Activated CD4-positive, alpha-beta T cell treated with anti-CD3 and anti-CD28 coated beads, Interleukin-2, amount 50 U/mL, for 4 hours (primary cell): ENCODE results near the gene DEUP1.
"Not testable (repeated sequence)": the region's sequence is repeated elsewhere in the genome, so short reads cannot be mapped to it uniquely, and the experiment has no call there.

Experiments
- DNase-seq, 2 experiments: peaks; one replicate each; pipeline ENCODE4 v3.0.0-alpha.2; 2020

Gene DEUP1

GRCh38 chr11:93361435-93361834 is 30.9 kb downstream of the DEUP1 start:
- no peak for DNase-seq

DNA sequence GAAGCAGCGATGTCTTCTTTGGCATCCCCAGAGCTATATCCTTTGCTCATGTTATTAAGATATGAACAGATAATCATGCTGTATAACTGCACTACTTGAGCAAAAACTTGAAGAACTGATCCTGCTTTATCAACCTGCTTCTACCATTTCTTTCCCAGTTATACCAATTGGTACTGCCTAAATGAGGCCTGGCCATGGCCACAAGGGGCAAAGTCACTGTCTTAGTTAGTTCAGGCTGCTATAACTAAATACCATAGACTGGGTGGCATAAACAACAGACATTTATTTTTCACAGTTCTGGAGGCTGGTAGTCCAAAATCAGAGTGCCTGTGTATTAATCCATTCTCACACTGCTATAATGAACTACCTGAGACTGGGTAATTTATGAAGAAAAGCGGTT is 37.5 kb downstream of the DEUP1 start:
- no peak for DNase-seq

DNA sequence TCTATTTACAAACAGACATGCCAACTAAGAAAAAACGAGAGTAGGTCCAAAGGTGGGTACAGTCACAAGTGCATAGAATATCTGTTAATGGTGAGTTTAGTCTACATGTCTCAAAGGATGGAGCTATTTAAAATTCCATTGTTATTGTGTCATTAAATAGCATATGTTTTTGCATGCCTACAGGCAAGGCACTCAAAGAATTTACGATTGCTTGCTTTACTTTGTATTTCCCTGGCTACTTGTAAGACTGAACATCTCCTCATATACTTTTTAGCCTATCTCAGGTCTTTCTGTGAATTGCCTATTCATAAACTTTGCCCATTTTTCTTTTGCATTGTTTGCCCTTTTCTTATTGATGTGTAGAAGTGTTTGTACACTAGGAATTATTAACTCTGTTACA is 39.7 kb downstream of the DEUP1 start:
- DNase-seq: no peak

GRCh38 chr11:93389737-93390136 is 59.2 kb downstream of the DEUP1 start:
- no peak for DNase-seq

- no peak for DNase-seq
Observed at GRCh38 chr11:93392867-93393266, 62.3 kb downstream of the DEUP1 start.

- no peak for DNase-seq
Observed at GRCh38 chr11:93393386-93393785, 62.8 kb downstream of the DEUP1 start.

GRCh38 chr11:93394488-93394887 is 63.9 kb downstream of the DEUP1 start:
- DNase-seq: no peak

DNA sequence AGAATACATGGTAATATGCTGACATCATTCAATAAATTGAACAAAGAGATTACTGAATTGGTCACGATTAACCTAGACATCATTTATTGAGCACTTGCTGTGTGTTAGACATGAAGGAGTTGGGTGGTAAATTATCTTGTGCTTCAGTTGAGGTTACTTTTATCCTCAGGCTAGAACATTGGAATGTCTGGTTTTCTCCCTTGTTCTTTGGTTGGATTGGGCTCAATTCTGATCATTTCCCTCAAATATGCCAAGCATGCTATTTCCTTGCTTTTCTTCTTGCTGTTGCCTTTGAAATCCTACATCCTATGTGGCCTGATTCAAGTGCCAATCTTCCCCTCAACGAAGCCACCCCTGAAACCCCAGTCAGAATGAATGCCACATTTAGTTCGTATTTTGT is 65.8 kb downstream of the DEUP1 start:
- DNase-seq: no peak

GRCh38 chr11:93403930-93404329 is 73.4 kb downstream of the DEUP1 start:
- DNase-seq: no peak

GRCh38 chr11:93407777-93408401 is 77.3 kb downstream of the DEUP1 start:
- no peak for DNase-seq

GRCh38 chr11:93410441-93410840 is 79.9 kb downstream of the DEUP1 start:
- DNase-seq: no peak

GRCh38 chr11:93411705-93412104 is 81.2 kb downstream of the DEUP1 start:
- DNase-seq: no peak

DNA sequence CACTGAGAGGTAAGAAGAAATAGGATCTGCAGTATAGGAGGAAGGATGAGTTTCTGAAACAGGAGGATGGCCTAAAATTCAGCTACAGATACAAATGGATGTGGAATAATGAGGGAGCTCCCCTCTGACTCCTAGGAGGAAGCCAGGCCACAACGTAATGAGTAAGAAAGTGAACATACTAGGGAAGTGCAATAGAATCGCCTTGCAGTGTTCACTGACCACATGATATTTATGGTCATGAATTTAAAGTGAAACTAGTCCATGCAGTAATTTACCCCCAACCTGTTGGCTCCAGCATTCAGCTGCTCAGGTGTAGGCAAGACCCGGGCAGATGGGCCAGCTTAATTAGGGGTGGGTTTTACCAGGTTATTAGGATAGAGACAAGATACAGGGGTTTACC is 101.7 kb downstream of the DEUP1 start:
- DNase-seq: no peak

DNA sequence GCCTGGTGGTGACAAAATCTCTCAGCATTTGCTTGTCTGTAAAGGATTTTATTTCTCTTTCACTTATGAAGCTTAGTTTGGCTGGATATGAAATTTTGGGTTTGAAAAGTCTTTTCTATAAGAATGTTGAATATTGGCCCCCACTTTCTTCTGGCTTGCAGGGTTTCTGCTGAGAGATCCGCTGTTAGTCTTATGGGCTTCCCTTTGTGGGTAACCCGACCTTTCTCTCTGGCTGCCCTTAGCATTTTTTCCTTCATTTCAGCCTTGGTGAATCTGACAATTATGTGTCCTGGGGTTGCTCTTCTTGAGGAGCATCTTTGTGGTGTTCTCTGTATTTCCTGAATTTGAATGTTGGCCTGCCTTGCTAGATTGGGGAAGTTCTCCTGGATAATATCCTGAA is 112.7 kb downstream of the DEUP1 start:
- DNase-seq: not testable (repeated sequence)

DNA sequence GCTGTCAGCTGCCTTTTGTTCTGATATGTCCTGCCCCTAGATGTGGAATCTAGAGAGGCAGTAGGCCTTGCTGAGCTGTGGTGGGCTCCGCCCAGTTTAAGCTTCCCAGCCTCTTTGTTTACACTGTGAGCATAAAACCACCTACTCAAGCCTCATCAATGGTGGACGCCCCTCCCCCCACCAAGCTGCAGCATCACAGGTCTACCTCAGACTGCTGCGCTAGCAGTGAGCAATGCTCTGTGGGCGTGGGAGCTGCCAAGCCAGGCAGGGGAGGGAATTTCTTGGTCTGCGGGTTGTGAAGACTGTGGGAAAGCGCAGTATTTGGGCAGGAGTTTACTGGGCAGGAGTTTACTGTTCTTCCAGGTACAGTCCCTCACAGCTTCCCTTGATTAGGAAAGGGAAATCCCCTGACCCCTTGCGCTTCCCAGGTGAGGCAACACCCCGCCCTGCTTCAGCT is 114.1 kb downstream of the DEUP1 start:
- peak; percentile 9 to 15 for DNase-seq

GRCh38 chr11:93458286-93458685 is 127.7 kb downstream of the DEUP1 start:
- no peak for DNase-seq

- not testable (repeated sequence) for DNase-seq
Observed at GRCh38 chr11:93463666-93464065, 133.1 kb downstream of the DEUP1 start.

DNA sequence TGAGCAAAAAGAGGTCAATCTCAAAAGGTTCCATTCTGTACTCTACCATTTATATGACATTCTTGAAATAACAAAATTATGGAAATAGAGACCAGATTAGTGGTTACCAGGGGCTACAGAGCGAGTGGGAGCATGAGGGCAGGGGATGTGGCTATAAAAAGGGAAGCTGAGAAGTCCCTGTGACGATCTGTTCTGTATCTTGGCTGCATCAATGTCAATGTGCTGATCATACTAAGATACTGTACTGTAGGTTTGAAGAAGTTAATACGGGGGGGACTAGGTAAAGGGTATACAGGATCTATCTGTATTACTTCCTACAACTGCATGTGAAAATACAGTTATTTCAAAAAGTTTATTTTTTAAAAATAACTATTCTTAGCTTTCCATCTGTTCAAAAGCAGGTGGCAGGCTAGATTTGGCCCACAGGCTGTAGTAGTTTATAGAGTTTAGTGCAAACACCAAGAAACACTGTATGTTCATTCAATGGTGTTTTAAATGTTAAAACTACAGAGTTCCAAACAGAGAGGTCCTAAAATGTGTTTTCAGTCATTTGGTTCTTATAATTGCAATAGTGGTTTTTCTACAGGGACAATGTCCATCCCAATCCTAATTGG is 134.5 kb downstream of the DEUP1 start:
- no peak for DNase-seq

DNA sequence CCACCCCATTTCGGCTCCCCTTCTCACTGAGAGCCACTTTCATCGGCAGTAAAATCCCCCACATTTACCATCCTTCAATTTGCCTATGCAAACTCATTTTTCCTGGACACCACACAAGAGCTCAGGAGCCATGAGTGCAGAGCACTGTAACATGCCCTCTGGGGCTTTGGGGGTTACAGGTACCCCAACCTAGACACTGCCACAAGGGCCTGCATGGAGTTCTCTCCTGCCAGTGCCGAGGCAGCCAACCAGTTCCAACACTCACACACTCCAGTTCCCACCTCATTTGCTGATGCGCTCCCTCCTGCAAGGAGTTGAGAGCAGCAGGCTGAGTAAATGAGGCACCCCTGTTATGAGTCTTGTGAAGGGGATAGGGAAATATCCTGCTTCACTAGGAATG is 136.5 kb downstream of the DEUP1 start:
- DNase-seq: no peak

DNA sequence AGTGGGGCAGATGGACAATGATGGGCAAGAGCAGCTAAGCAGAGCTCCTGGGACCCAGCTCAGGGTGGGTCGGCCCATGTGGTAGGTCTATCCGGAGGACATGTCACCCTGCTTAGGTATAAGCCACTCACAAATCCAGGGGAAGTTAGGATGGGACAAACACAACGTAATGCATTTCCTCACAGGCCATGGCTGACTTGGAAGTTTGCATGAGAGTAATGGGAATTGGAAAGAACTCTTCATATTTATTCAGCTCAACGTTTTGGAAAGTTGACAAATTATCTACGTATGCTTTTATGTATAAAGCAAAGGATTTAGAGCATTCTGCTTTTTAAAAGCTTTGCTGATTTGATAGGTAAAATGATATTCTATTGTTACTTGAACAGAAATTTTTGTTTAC is 137.7 kb downstream of the DEUP1 start:
- DNase-seq: no peak

- DNase-seq: no peak
Observed at GRCh38 chr11:93474123-93474522, 143.6 kb downstream of the DEUP1 start.

DNA sequence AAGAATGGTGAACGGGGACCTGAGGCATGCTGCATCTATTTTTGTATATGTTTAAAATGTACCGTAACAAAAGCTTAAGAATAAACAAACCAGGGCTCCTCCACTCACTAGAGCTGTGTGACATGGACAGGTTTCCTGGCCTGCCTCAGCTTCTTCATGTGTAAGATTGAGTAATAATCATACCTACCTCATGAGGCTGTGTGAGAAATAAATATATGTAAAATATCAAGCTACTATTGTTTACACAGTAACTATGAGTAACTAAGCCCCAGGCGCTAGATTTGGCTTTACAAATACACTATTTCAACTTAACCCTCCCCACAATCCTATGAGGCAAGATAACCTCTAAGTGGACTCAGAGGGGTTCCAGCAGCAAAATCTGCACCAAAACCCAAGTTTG is 146.3 kb downstream of the DEUP1 start:
- DNase-seq: no peak

DNA sequence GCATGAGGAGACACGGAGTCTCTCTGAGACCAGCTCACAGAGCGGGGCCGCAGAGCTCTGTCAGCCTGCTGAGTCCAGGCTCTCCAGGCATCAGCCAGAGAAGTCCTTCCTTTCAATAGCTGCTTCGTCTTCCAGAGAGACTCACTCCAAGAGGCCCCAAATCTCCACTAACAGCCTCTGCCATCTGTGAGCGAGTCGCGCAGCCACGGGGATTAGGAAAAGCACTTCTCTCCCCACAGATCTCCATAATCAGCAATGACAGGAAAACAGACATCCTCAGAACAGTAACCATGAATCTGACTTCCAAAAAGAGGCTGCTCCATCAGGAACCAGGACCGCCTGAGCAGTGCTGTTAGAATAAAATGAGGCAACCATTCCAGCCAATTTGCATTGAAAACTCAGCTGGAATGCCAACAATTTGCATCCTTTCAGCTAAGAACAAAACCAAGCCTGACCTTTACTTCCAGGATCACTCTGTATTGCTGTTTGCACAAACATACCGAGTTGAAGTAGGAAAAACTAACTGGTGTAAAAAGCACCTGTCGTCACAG is 147.2 kb downstream of the DEUP1 start:
- no peak for DNase-seq

- DNase-seq: no peak
Observed at GRCh38 chr11:93478841-93479240, 148.3 kb downstream of the DEUP1 start.

- no peak for DNase-seq
Observed at GRCh38 chr11:93480256-93480655, 149.7 kb downstream of the DEUP1 start.
